CD4-positive, alpha-beta T cell treated with Interleukin-17A for 4 hours (primary cell): ENCODE measurements around the gene PRKCA.
A peak's percentile ranks its signal among the peaks of the same experiment; 100 is the strongest.

Experiments
- DNase-seq: peaks from one replicate; pipeline ENCODE4 v3.0.0-alpha.2; 2020; ENCODE audit warnings: mixed read lengths

PRKCA gene

GRCh38 chr17:66726846-66727245, 424.4 kb downstream of the PRKCA start:
- no peak for DNase-seq

GRCh38 chr17:66727634-66728570, 425.5 kb downstream of the PRKCA start:
- peak; percentile 34 for DNase-seq

- DNase-seq, result no peak
Observed at GRCh38 chr17:66730461-66730923, 428.1 kb downstream of the PRKCA start.

GRCh38 chr17:66733759-66734158, 431.3 kb downstream of the PRKCA start:
- DNase-seq, result no peak

GRCh38 chr17:66734186-66734943, 432.0 kb downstream of the PRKCA start:
- DNase-seq, result no peak

GRCh38 chr17:66737524-66737923, 435.1 kb downstream of the PRKCA start:
- no peak for DNase-seq

GRCh38 chr17:66738301-66738700, 435.9 kb downstream of the PRKCA start:
- no peak for DNase-seq

- DNase-seq, result no peak
Observed at GRCh38 chr17:66739553-66739952, 437.1 kb downstream of the PRKCA start.

GRCh38 chr17:66740226-66740625, 437.8 kb downstream of the PRKCA start:
- DNase-seq, result no peak

GRCh38 chr17:66743511-66743910, 441.1 kb downstream of the PRKCA start:
- no peak for DNase-seq

GRCh38 chr17:66746736-66747135, 444.3 kb downstream of the PRKCA start:
- no peak for DNase-seq

GRCh38 chr17:66747578-66748275, 445.3 kb downstream of the PRKCA start:
- no peak for DNase-seq

- DNase-seq, result no peak
Observed at GRCh38 chr17:66748578-66748977, 446.2 kb downstream of the PRKCA start.

GRCh38 chr17:66749217-66749832, 446.9 kb downstream of the PRKCA start:
- no peak for DNase-seq

- no peak for DNase-seq
Observed at GRCh38 chr17:66750116-66750515, 447.7 kb downstream of the PRKCA start.

- no peak for DNase-seq
Observed at GRCh38 chr17:66750781-66751543, 448.5 kb downstream of the PRKCA start.

GRCh38 chr17:66751771-66752170, 449.4 kb downstream of the PRKCA start:
- DNase-seq, result no peak

- DNase-seq, result no peak
Observed at GRCh38 chr17:66752411-66752810, 450.0 kb downstream of the PRKCA start.

- DNase-seq, result no peak
Observed at GRCh38 chr17:66753126-66753920, 450.9 kb downstream of the PRKCA start.

- no peak for DNase-seq
Observed at GRCh38 chr17:66755101-66755943, 452.9 kb downstream of the PRKCA start.
